Stimulated activated naive CD8-positive, alpha-beta T cell treated with anti-CD3 and anti-CD28 coated beads, Interleukin-15, Interleukin-2, amounts not matched to agents 100 U/mL and 50 U/mL, for 24 hours (primary cell): ENCODE results near the gene KRTAP10-9.
"Not testable (repeated sequence)": the region's sequence is repeated elsewhere in the genome, so short reads cannot be mapped to it uniquely, and the experiment has no call there.

ENCODE experiments used
- ATAC-seq: fragments of 150-1000 bp; cut with Tn5 transposase; one replicate; pipeline ENCODE4 v1.10.0; 2021
- DNase-seq: peaks from one replicate; pipeline ENCODE4 v3.0.0; 2021

Gene KRTAP10-9

DNA sequence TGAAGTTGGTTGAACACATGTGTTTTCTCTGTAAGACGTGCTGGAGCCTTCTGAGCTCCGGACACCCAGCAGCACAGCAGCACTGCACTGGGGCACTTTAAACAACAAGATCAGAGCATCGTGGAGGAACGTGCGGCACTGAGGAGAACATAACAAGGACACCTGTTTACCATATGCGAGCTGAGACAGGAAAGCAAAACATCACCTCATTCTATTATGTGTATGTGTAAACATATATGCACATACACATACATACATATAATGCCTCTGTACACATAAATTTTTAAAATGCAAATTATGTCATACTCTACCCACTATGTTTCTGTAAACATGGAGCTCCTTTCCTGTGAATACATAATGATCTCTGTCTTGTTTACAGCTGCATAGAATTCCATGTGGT lies 31.4 kb upstream of the KRTAP10-9 start:
- ATAC-seq: no peak
- no peak for DNase-seq

DNA sequence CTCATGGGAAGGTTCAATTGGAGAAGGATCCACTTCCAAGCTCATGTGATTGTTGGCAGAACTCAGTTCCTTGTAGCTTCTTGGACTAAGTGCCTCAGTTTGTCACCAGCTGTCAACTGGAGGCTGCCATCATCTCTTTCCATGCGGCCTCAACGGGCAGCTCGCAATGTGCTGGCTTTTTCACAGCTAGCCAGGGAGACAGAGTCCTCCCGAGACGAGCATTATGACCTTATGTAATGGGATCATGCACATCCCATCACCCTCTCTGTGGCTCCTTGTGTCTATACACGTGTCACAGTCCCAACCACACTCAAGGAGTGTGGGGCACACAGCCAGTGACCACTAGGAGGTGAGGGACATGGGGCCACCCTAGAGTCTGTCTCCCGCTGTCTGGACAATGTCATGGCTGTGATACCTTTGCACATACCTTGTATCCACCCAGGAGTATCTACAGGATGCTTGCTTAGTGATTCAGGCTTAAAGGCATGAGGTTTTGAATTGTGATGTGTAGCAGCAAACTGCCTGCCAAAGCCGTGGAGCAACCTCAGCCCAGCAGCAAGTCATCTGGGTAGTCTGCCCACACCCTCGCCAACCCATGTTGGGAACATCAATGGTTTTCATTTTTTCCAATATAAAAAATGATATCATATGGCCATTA lies 30.7 kb upstream of the KRTAP10-9 start:
- DNase-seq (no peak), ATAC-seq (no peak)

DNA sequence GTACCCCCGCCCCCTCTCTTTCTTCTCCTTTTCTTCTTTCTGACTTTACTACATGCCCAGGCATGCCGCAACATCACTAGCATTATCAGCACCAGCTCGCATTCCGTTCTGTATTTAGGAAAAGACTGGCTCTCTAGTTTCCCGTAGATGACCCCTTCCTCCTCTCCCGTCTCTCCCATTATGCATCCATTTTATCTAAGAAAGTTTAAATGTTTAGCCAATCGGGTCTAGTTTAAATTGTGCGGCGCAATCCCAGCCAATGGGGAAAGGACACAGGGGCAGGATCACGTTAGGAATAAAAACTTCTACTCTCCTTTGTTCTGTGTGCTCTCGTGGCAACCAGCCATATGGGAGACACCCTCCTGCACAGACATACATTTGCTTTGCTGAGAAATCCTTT lies 28.8 kb upstream of the KRTAP10-9 start:
- ATAC-seq: no peak
- no peak for DNase-seq

DNA sequence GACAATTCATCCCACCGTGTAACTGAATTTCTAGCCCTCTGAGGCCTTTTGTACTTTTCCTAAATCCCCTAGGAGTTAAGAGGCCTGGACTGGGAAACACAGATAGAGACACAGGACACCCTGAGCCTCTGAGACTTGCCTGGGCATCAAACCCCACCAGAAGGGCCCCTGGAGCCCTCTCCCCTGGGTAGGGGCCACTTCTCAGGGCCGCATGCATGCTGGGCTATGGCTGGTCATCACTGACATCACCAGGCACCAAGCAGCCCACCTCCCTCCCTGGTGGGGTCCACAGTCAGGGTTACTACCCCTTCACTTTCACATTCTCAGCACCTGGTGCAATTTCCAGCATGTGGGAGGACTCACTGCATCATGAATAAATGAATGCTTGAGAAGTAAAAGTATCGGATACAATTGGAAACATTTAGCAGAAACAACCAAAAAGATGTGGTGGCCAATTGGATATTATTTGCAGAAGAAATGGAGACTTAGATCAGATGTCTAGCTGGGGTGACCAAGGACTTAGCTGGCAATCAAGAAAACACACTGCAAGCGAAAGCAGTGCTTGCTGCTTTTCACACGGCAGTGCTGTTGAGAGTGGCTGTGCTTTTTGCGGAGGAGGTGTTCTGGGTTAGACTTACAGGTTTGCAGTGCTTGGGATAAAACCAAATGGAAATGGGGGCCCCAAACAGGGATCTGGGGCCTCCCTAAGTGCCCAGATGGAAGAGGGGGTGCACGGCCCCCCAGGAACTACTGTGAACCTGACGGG lies 27.4 kb upstream of the KRTAP10-9 start:
- DNase-seq (no peak), ATAC-seq (no peak)

DNA sequence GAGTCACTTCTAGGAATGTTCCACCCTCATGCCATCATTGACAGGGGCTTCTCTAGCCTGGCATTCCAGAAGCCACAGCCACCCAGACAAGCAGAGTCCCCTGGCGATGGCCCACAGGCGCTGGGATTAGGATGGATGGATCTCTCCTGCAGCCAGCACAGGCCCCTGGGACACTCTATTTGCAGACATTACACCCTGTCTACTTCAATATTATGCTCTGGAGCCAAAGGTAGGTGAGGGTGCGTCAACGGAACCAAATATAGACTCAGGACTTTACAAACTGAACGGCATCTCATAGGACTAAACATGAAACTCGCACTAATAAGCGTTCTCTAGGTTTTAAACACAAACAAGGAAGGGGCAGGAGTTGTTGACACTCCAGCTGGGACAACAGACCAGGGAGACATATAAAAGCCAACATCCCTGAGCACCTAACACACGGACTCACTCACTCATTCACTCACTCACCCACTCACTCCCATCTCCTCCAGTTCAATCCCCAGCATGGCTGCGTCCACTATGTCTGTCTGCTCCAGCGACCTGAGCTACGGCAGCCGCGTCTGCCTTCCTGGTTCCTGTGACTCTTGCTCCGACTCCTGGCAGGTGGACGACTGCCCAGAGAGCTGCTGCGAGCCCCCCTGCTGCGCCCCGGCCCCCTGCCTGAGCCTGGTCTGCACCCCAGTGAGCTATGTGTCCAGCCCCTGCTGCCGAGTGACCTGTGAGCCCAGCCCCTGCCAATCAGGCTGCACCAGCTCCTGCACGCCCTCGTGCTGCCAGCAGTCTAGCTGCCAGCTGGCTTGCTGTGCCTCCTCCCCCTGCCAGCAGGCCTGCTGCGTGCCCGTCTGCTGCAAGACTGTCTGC lies 26.5 kb upstream of the KRTAP10-9 start, which contains the start of gene KRTAP10-7:
Gene KRTAP10-7, plus strand, starts transcription at position 480 of the 861 bp plus-strand sequence. Its CDS starts 25 bp downstream, at position 505.
- not testable (repeated sequence) for ATAC-seq, DNase-seq

DNA sequence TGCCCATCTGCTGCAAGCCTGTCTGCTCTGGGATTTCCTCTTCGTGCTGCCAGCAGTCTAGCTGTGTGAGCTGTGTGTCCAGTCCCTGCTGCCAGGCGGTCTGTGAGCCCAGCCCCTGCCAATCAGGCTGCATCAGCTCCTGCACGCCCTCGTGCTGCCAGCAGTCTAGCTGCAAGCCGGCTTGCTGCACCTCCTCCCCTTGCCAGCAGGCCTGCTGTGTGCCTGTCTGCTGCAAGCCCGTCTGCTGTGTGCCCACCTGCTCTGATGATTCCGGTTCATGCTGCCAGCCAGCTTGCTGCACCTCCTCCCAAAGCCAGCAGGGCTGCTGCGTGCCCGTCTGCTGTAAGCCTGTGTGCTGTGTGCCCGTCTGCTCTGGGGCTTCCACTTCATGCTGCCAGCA lies 25.8 kb upstream of the KRTAP10-9 start:
- not testable (repeated sequence) for DNase-seq, ATAC-seq

DNA sequence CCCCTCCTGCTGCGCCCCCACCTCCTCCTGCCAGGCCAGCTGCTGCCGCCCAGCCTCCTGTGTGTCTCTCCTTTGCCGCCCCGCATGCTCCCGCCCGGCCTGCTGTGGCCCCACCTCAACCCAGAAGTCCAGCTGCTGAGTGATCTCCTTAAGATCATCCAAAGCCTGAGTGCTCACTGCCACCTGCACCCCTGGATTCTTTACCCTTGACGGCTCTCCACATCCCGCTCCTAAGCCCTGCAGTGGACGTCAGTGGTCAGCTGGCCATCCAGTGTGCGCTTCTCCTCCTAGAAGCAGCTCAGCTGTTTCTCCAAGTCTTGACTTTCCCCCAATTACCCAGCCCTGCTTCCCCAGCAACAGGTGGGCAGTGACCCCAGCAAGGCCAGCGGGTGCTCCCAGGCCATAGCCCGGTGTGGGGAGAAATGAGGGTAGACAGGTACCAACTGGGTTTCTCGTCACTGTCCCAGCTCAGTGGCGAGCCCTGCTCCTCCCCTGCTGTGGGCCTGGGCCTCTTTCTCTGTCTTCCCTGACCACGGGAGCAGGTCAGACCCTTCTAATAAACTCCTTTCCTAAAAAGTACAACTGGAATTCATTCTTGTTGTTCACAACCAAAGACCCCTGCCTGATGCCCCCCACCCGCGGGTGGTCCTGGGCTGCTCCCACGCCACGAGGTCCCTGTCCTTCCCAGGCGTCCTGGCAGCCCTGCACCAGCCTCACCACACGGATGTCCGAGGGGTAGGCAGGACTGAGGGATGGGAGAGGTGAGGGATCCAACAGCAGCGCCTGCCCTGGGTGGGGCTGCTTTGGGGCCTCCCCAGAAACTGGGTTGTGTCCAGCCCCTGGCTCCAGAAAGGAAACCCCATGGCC lies 25.1 kb upstream of the KRTAP10-9 start:
- no peak for ATAC-seq
- DNase-seq: no peak

DNA sequence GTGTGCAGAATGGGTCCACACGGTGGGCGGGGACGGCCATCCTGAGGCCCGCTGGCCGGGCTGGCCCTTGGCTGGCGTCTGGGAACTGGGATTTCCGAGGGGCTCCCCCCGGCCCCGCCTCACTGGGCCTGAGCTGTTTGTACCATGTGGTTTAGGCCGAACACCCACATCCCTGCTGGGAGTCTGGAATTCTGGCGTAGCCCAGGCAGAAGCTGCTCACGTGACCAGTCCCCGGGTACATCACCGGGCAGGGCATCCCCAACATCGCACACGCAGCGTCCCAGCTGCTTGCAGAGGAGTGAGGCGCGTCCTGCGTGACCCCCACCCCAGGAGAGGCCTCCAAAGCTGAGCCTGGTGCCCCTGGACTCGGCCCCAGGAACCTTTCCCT lies 24.4 kb upstream of the KRTAP10-9 start:
- no peak for ATAC-seq

DNA sequence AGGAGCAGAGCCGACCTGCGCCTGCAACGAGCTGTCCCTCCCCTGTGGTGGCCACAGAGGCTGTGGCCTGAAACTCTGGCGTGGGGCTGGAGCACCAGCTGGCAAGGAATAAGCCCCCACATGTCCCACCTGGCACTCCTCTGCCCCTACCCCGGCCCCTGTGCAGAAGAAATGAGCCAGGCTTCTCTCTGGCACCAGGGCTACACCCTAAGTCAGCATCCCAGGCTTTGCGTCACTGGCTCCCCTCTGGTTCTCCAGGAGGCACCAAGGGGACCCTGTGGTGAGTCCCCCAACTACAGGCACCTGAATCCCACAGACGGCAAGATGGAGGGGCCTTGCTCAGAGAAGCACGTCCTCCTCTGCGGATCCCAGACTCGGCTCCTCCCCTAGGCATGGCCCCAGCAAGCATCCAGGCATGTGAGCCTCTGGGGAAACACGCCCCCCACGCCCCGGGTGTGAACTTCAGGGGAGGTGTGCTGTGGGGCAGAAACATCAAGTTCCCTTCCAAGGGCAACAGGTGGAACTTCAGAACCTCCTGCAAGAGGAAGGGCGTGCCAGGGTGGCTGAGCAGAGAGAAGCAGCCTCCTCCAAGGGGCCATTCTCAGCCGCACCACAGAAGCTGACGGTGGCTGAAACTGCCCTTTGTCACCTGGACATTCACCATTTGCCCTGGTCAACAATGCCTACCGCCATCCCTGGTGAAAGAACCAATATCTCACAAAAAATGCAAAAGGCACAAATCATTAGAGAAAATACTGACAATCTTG lies 23.6 kb upstream of the KRTAP10-9 start:
- DNase-seq (no peak), ATAC-seq (no peak)

More for the DNA sequence above, 24.4 kb upstream of the KRTAP10-9 start:
- no peak for DNase-seq

DNA sequence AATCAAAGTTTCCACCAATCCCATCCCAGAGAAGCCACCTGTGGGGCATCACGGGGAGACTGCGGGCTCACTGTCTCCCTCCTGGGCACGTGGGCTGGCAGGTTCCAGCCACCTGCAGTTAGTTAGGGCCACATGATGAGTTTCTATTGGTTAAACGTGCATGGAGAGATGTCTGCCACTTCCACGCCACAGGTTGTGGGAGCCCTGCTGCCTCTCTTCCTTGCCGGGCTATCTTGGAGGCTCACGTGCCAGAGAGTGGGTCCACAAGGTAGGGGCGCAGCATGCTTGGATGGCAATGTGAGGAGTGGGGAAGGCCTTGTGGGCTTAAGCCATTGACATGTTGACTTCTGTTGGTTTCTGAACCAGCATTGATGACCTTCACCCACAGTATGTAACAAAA lies 23.0 kb upstream of the KRTAP10-9 start:
- no peak for DNase-seq
- ATAC-seq: no peak

DNA sequence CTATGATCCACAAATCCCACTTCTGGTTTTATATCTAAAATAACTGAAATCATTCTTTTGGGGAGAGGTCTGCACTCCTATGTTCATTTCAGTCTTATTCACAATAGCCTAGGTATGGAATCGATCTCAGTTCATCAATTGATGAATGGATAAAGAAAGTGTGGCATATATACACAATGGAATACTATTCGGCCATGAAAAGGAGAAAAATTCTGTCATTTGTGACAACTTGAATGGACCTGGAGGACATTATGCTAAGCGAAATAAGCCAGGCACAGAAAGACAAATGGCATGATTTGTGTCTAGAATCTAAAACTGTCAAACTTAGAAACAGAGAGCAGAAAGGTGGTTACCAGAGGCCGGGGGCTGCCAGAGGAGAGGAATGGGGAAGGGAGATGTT lies 20.4 kb upstream of the KRTAP10-9 start:
- ATAC-seq: no peak
- DNase-seq: no peak

DNA sequence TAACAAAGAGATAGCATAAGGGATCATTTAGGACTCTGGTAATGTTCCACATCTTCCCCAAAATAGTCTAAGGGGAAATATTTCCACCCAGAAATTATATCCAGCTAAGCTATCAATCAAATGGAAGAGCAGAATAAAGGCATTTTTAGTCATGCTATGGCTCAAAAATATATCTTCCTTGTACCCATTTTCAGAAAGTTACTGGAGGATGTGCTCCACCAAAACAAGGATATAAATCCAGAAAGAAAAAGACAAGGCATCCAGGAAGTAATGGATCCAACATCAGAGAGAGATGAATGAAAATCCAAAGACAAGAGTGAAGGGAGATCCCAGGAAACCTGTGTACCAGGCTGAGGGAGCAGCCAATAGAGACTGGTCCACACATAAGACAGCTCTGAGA lies 17.7 kb upstream of the KRTAP10-9 start:
- DNase-seq (no peak), ATAC-seq (no peak)

DNA sequence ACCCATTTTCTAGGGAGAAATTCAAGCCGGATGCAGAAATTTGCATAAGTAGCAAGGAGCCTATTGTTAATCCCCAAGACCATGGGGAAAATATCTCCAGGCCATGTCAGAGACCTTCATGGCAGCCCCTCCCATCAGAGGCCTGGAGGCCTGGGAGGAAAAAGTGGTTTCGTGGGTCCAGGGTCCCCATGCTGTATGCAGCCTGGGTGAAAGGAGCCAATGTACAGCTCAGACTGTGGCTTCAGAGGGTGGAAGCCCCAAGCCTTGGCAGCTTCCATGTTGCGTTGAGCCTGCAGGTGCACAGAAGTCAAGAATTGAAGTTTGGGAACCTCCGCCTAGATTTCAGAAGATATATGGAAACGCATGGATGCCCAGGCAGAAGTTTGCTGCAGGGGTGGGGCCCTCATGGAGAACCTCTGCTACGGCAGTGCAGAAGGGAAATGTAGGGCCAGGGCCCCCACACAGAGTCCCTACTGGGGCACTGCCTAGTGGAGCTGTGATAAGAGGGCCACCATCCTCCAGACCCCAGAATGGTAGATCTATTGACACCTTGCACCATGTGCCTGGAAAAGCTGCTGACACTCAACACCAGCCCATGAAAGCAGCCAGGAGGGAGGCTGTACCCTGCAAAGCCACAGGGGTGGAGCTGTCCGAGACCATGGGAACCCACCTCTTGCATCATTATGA lies 16.6 kb upstream of the KRTAP10-9 start:
- ATAC-seq: not testable (repeated sequence)

DNA sequence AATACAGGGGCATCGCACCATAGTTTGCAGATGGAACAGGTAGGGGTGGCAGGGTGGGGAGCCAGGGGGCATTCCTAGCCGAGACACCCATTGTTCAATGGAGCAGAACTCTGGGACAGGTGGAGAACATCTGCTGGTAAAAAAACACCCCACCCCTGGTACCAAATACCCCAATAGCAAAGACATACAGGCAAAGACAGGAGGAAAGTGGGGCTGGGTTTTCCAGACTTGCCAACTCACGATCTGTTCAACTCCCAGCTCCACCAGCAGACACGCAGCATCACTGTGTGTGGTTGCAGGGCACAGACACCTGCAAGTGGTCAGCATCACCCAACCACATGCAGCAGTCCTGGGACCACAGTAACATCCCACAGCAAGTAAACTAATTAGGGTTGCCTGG lies 15.3 kb upstream of the KRTAP10-9 start:
- DNase-seq (no peak), ATAC-seq (no peak)

More for the DNA sequence above, 16.6 kb upstream of the KRTAP10-9 start:
- not testable (repeated sequence) for DNase-seq

DNA sequence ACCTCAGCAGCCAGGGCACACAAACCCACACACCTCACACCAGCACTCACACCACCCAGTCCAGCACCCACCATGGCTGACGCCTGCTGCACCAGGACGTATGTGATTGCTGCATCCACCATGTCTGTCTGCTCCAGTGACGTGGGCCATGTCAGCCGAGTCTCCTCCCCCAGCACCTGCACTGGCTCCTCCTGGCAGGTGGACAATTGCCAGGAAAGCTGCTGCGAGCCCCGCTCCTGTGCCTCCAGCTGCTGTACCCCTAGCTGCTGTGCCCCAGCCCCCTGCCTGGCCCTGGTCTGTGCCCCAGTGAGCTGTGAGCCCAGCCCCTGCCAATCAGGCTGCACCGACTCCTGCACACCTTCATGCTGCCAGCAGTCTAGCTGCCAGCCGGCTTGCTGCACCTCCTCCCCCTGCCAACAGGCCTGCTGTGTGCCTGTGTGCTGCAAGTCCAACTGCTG lies 14.8 kb upstream of the KRTAP10-9 start, which contains the start of gene KRTAP10-8:
Gene KRTAP10-8, plus strand, starts transcription at position 51 of the 458 bp plus-strand sequence. Its CDS starts 22 bp downstream, at position 73.
- no peak for DNase-seq
- ATAC-seq: no peak

DNA sequence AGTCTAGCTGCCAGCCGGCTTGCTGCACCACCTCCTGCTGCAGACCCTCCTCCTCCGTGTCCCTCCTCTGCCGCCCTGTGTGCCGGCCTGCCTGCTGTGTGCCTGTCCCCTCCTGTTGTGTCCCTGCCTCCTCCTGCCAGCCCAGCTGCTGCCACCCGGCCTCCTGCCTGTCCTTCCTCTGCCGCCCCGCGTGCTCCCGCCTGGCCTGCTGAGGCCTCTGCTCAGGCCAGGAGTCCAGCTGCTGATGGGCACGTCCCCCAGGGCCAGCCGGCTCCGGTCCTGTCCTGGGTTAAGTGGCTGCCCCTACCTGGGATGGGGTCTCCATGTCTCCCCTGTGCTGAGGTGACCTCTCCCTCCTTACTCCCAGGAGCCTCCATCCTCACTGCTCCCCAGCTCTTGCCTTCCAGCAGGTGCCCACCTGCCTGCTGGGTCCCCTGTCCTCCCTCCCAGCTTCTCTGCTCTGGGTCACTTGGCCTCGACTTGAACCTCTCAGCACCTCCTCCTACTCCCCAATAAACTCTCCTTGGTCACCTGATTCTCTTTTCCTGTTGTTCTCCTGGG lies 14.1 kb upstream of the KRTAP10-9 start:
- DNase-seq (no peak), ATAC-seq (no peak)

DNA sequence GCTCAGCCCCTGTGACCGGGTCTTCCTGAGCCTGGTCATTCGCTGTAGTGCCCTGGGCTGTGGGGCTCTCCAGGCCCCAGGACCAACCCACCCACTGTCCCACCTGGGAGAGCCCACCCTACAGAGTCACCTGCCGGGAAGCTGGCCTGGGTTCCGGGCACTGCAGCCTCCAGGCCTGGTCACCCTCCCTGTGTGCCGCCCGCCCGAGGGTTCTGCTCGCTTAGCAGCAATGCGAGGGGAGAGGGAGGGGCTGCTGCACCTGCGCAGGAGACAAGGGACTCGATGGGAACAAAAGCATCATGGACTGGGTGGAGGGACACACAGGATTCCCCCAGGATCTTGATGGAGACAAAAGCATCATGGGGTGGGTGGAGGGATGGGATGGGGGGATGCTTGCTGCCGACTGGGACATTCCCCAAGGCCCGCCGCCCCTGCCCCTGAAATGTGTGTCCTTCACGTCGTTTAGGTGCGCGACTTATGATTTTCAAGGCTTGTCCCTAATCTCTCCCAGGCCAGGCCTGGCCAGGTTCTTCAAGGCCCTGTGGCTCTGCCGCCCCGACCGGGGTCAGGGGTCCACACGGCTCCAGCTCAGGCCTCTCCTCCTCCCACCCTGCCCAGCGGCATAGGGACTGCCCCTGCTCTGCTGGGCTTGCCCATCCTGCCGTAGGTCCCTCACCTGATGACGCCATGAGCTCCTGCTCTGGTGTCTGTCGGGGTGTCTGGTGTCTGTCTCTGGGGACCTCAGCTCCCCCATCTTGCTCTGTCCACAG lies 13.3 kb upstream of the KRTAP10-9 start:
- no peak for DNase-seq
- ATAC-seq: no peak

DNA sequence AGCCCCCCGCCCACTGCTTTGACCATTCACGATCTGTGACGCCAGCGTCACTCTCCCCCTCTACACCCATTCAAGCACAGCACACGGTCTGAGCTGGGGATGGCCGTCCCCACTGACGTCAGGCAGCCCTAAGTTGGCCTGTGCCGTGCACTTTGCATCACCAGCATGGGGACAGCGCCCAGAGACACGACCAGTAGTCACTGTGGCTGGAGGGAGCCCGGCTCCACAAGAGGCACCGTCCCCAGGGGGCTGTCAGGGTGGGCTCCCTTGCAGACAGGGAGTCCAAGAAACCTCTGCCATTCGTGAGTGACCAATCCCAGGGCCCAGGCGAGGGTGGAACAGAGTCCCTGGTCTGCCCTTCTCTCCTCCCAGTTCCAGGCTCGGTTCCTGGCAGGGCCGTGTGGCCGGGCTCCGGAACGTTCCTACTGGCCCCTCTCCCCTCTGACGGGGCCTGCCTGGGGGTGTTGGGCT lies 12.7 kb upstream of the KRTAP10-9 start:
- DNase-seq (no peak), ATAC-seq (no peak)

DNA sequence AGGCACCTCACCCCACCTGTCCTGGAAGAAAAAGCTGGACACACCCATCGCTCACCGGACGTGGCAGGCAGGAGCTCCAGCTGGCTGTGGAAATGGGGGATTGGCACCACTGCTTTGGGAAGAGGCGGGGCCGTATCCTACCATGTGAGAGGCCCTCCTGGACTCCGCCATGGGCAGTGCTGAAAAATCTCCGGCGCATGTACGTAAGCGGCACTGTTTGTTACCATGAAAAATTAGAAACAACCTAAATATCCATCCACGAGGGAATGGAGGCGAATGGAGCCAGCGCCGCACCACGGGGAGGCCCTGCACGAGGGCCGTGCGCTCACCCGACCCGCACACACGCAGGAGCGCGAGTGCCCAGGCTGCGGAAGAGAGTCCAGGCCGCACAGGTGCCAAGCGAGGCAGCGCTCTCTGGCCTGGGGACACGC lies 11.9 kb upstream of the KRTAP10-9 start:
- DNase-seq: no peak
- ATAC-seq: no peak
